ENCODE measurements around the gene APEX1.

Gene APEX1

DNA sequence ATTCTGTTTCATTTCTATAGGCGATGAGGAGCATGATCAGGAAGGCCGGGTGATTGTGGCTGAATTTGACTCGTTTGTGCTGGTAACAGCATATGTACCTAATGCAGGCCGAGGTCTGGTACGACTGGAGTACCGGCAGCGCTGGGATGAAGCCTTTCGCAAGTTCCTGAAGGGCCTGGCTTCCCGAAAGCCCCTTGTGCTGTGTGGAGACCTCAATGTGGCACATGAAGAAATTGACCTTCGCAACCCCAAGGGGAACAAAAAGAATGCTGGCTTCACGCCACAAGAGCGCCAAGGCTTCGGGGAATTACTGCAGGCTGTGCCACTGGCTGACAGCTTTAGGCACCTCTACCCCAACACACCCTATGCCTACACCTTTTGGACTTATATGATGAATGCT, 1.9 kb downstream of the APEX1 start:
- Histone ChIP-seq H3K27me3 (replicated peaks; ENCODE audit: control insufficient read depth, insufficient read depth, low read length, poor library complexity, severe bottlenecking) (no peaks in the 10 kb centered on the region), H3K27ac (ENCODE audit: insufficient read depth, low read length, poor library complexity, severe bottlenecking) (no peak overlapping the region), H3K4me1 (ENCODE audit: control insufficient read depth, insufficient read depth, low read length, poor library complexity, severe bottlenecking) (peaks cover 12% of the 10 kb centered on the region), H3K36me3 (ENCODE audit: control insufficient read depth, insufficient read depth, low read length) (peaks cover 41% of the 10 kb centered on the region), H3K4me3 (ENCODE audit: insufficient read depth, low read depth, low read length, poor library complexity, severe bottlenecking) (no peak overlapping the region), H3K9me3 (ENCODE audit: control insufficient read depth, low read length) (no peaks in the 10 kb centered on the region)
- DNase-seq: no peak

DNA sequence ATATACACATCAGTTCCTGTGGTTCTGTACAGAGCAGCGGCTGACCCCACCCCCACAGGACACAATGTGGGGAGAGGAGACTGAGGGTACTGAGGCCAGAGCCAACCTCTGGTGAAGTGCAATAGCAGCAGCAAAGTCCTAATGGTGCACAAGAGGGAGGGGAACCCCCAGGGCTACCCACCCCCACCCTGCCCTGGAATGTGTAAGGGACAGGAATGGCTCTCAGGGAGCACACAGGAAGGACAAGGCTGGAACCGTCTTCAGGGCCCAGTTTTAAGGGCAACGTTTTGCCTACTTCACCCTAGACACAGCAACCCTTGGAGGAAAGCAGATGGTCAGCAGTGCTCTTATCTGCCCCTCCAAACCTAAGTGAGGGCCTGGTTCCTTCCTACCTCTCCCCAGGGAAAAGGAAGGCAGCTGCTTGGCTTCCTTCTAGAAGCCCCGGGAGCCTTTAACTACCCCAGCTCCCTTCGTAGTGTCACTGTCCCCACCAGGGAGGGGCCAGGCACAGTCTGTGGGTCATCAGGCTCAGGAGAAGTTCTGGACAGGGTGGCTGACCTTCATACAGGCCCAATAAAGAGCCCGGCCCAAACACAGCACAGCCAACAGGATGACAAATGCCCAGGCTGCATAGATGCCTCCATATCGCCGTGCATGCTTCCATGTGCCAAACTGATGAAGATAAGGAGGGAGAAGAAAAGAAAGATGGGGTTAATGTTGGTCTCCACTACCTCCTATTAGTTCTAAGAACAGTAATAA, 3.2 kb downstream of the APEX1 start:
- H3K27ac ChIP-seq (ENCODE audit: insufficient read depth, low read length, poor library complexity, severe bottlenecking): peak overlapping the region; percentile 25
- H3K4me1 ChIP-seq (ENCODE audit: control insufficient read depth, insufficient read depth, low read length, poor library complexity, severe bottlenecking): peaks cover 12% of the 10 kb centered on the region

DNA sequence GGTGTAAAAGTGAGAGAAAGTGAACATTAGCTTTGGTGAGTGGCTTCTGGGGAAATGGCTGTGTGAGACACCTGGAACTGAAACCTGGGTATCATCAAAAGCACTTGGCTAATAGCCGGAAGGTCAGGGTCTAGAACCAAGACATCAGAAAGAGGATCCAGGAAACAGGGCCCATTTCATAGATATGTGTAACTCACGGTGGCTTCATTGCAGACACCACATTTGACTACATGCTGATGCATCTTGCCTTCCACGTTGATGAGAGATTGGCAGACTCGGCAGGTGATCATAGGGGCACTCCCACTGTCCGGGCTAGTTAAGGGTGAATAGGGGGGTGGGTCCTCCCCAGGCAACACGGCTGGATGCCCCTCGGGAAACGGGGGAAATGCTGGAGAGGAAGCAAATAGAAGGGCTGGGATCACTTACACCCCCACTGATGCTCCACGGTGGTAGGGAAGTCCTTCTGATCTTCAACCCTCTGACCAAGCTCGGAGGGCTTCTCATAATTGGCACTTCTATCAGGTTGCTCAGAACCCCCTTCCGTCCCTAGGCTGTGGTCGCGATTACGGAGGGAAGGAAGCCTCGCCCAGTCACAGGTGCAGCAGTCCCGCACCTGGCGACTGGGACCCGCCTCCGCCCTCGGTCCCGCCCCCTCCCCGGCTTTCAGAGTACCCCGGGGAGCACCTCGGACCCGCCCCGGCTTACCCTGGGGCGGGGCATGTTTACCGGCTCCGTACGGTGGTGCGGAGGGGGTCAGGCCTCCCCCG, 5.6 kb downstream of the APEX1 start:
- Histone ChIP-seq H3K4me1 (ENCODE audit: control insufficient read depth, insufficient read depth, low read length, poor library complexity, severe bottlenecking) (peaks cover 6% of the 10 kb centered on the region), H3K27ac (ENCODE audit: insufficient read depth, low read length, poor library complexity, severe bottlenecking) (peak overlapping the region; percentile 92), H3K27me3 (replicated peaks; ENCODE audit: control insufficient read depth, insufficient read depth, low read length, poor library complexity, severe bottlenecking) (no peaks in the 10 kb centered on the region), H3K9me3 (ENCODE audit: control insufficient read depth, low read length) (no peaks in the 10 kb centered on the region), H3K4me3 (ENCODE audit: insufficient read depth, low read depth, low read length, poor library complexity, severe bottlenecking) (peak overlapping the region; percentile 69), H3K36me3 (ENCODE audit: control insufficient read depth, insufficient read depth, low read length) (peaks cover 39% of the 10 kb centered on the region)
- DNase-seq: peak; percentile 54 to 63 (median 62)

More for the DNA sequence above, 3.2 kb downstream of the APEX1 start:
- Histone ChIP-seq H3K36me3 (ENCODE audit: control insufficient read depth, insufficient read depth, low read length) (peaks cover 39% of the 10 kb centered on the region), H3K4me3 (ENCODE audit: insufficient read depth, low read depth, low read length, poor library complexity, severe bottlenecking) (no peak overlapping the region), H3K9me3 (ENCODE audit: control insufficient read depth, low read length) (no peaks in the 10 kb centered on the region), H3K27me3 (replicated peaks; ENCODE audit: control insufficient read depth, insufficient read depth, low read length, poor library complexity, severe bottlenecking) (no peaks in the 10 kb centered on the region)
- DNase-seq: no peak

DNA sequence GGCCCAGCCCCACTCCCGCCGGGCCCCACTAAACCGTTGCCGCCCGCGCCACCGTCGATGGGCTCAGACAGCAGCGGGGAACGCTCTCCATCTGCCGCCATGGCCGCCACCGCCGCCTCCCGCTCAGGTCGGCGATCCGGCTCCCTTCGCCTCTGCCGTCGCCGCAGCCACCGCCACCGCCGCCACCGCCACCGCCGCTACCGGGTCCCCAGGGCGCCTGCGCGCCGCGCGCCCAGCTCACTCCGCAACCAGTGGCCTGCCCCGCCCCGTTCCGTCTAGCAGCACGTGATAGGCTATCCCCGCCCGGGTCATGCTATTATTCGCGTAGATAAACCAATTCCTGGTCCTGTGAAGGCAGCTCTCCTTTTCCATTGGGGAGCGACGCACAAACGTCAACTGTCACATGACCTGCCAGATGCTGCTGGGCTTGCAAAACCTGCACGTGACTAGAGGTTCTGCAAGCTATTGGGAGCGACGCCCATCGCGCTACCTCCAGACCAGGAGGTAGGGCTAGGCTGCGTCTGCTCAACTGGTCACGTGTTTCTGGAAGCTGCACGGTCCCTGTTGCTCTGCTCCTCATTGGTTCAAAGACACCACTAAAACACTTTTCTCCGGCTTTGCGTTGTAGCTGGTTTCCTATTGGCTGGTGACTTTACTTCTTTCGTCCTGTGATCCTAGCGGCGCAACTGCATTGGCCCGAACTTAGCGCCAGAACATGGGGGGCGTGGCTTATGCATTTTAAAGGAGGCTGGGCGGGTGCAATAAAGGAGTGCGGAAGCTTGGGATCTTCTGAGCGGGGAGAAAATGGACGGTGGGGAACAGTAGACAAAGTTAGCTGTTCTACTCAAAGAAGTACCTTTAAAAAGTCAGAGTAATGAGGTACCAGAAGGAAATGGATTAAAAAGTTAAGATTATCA, 6.5 kb downstream of the APEX1 start, which contains the start of gene PIP4P1:
TSS of gene PIP4P1 (minus strand) at position 210 of the 917 bp plus-strand sequence. CDS start at position 101, 109 bp downstream.
- Histone ChIP-seq H3K27ac (ENCODE audit: insufficient read depth, low read length, poor library complexity, severe bottlenecking) (peak within 1 kb of the TSS; percentile 92), H3K36me3 (ENCODE audit: control insufficient read depth, insufficient read depth, low read length) (peaks cover 38% of the 10 kb centered on the region), H3K9me3 (ENCODE audit: control insufficient read depth, low read length) (no peaks in the 10 kb centered on the region), H3K4me1 (ENCODE audit: control insufficient read depth, insufficient read depth, low read length, poor library complexity, severe bottlenecking) (peaks cover 2% of the 10 kb centered on the region), H3K27me3 (replicated peaks; ENCODE audit: control insufficient read depth, insufficient read depth, low read length, poor library complexity, severe bottlenecking) (no peaks in the 10 kb centered on the region), H3K4me3 (ENCODE audit: insufficient read depth, low read depth, low read length, poor library complexity, severe bottlenecking) (peak within 1 kb of the TSS; percentile 69)
- DNase-seq: peak; percentile 99

DNA sequence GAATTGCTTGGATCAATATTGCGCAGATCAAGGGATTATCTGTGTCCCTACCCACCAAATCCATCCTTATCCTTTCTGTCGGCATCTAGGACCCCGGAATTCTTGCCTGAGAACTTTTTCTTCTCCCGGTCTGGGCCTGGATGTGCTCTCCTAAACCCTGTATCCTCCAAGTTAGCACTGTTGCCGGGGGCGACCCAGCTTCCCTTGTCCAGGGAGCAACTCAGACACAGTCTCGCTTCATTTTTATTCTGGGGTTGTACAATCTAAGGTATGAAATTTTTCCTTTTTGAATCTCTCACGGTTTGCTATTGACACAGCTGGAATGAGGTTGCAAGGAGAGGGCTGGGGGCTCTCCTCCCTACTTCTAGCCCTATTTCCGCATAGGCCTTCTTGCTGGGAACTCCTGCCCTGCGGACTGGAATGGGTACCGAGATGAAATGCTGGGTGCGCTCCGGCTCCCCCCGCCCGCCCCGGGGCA, 13.8 kb downstream of the APEX1 start:
- Histone ChIP-seq H3K4me1 (ENCODE audit: control insufficient read depth, insufficient read depth, low read length, poor library complexity, severe bottlenecking) (peaks cover 22% of the 10 kb centered on the region), H3K27ac (ENCODE audit: insufficient read depth, low read length, poor library complexity, severe bottlenecking) (peak overlapping the region; percentile 83), H3K9me3 (ENCODE audit: control insufficient read depth, low read length) (no peaks in the 10 kb centered on the region)

DNA sequence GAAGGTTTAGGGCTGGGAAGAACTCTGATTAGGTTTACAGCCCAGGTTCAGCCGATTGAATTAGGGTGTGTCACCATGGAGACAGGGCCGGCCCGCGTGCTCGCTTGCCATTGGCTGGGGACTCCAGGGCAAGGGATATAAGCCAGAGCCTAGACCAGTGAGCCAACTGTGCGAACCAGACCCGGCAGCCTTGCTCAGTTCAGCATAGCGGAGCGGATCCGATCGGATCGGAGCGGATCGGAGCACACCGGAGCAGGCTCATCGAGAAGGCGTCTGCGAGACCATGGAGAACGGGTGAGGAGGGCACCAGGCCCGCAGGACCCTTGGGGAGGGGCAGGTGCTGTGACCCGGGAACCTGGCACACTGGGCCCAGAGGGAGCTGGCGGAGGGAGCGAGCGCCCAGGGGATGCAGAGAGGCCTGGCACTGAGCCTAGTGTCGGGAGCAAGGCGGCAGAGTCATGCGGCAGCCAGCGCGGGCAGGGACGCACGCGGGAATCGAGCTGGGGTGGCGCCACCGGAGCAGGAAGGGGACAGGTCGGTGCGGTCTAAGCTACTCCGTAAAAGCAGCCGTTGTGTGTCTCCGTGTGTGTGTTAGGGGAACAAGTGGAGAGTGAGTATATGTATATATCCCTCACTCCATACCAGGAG, 14.3 kb downstream of the APEX1 start, which contains the start of gene PNP:
TSS of gene PNP (plus strand) at position 165 of the 648 bp plus-strand sequence. CDS start at position 284, 119 bp downstream.
- no peaks in the 10 kb centered on the region for H3K9me3 ChIP-seq (ENCODE audit: control insufficient read depth, low read length)
- H3K27ac ChIP-seq (ENCODE audit: insufficient read depth, low read length, poor library complexity, severe bottlenecking): peak within 1 kb of the TSS; percentile 83
- peaks cover 27% of the 10 kb centered on the region for H3K4me1 ChIP-seq (ENCODE audit: control insufficient read depth, insufficient read depth, low read length, poor library complexity, severe bottlenecking)
- peak; percentile 80 to 85 (median 85) for DNase-seq
- H3K27me3 ChIP-seq (replicated peaks; ENCODE audit: control insufficient read depth, insufficient read depth, low read length, poor library complexity, severe bottlenecking): no peaks in the 10 kb centered on the region
- peaks cover 26% of the 10 kb centered on the region for H3K36me3 ChIP-seq (ENCODE audit: control insufficient read depth, insufficient read depth, low read length)
- peak within 1 kb of the TSS; percentile 92 for H3K4me3 ChIP-seq (ENCODE audit: insufficient read depth, low read depth, low read length, poor library complexity, severe bottlenecking)

More for the DNA sequence above, 13.8 kb downstream of the APEX1 start:
- DNase-seq: no peak
- Histone ChIP-seq H3K4me3 (ENCODE audit: insufficient read depth, low read depth, low read length, poor library complexity, severe bottlenecking) (peak overlapping the region; percentile 92), H3K27me3 (replicated peaks; ENCODE audit: control insufficient read depth, insufficient read depth, low read length, poor library complexity, severe bottlenecking) (no peaks in the 10 kb centered on the region), H3K36me3 (ENCODE audit: control insufficient read depth, insufficient read depth, low read length) (peaks cover 21% of the 10 kb centered on the region)

DNA sequence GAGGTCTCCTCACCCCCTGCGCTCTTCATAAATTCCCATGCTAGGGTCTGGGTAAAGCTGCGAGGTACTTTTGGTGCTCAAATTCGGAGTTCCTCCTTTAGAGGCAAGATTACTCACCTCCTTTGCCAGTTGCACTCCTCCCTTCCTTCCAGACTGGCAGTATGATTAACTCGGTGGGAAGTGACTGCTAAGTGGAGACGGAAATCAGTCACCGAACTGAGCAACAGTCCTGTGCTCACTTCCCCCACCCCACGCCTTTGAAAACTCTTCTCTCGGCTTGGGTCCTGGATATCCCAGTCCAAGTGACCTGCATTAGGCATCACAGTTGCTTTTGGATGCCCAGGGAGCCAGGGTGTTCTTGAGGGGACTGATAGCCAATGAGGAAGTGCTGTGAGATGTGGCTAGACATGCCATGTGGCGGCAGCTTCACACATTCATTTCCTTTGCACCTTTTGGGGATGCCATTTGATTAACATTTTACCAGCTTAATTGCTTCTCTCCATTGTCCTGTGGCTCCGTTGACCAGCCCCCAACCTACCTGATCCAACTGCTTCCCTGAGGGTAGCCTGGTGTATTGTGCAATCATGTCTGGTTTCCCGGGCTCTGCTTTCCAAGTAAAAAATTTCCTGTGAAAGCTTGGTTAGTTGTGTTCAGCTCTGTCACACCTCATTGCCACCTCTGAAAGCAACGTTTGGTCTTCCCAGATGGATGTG, 15.0 kb downstream of the APEX1 start:
- Histone ChIP-seq H3K9me3 (ENCODE audit: control insufficient read depth, low read length) (no peaks in the 10 kb centered on the region), H3K4me3 (ENCODE audit: insufficient read depth, low read depth, low read length, poor library complexity, severe bottlenecking) (peak overlapping the region; percentile 92), H3K36me3 (ENCODE audit: control insufficient read depth, insufficient read depth, low read length) (peaks cover 33% of the 10 kb centered on the region), H3K27ac (ENCODE audit: insufficient read depth, low read length, poor library complexity, severe bottlenecking) (peak overlapping the region; percentile 83), H3K27me3 (replicated peaks; ENCODE audit: control insufficient read depth, insufficient read depth, low read length, poor library complexity, severe bottlenecking) (no peaks in the 10 kb centered on the region), H3K4me1 (ENCODE audit: control insufficient read depth, insufficient read depth, low read length, poor library complexity, severe bottlenecking) (peaks cover 34% of the 10 kb centered on the region)
- DNase-seq: peak; percentile 27 to 50 (median 27)

DNA sequence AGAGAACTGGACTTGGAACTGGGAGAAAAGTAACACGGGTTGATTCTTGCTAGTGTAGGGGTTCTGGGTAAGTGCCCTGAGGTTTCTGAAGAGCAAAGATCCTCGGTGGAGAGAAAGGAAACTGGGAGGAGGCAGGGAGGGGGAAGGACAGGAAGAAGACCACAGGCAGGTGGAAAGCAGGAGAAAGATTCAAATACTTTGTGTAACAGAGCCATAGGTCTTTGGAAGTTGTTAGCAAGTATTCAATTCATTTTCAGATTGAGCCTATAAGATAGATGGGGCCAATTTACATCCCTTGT, 15.5 kb downstream of the APEX1 start:
- Histone ChIP-seq H3K27me3 (replicated peaks; ENCODE audit: control insufficient read depth, insufficient read depth, low read length, poor library complexity, severe bottlenecking) (no peaks in the 10 kb centered on the region), H3K4me3 (ENCODE audit: insufficient read depth, low read depth, low read length, poor library complexity, severe bottlenecking) (peak overlapping the region; percentile 92), H3K9me3 (ENCODE audit: control insufficient read depth, low read length) (no peaks in the 10 kb centered on the region), H3K27ac (ENCODE audit: insufficient read depth, low read length, poor library complexity, severe bottlenecking) (peak overlapping the region; percentile 83), H3K36me3 (ENCODE audit: control insufficient read depth, insufficient read depth, low read length) (peaks cover 38% of the 10 kb centered on the region), H3K4me1 (ENCODE audit: control insufficient read depth, insufficient read depth, low read length, poor library complexity, severe bottlenecking) (peaks cover 38% of the 10 kb centered on the region)
- DNase-seq: no peak

Measured in effector memory CD4-positive, alpha-beta T cell (primary cell).